NB4 (cell line): Measurements from ENCODE around the gene FOXP3.

Experiments
- CTCF ChIP-seq: IDR thresholded peaks from one replicate; pipeline ENCODE4 v1.5.1; 2012; ENCODE audit warnings: low read depth, low read length
- MAX ChIP-seq: IDR thresholded peaks from 2 replicates; pipeline ENCODE4 v1.6.1; 2011; ENCODE audit warnings: low read depth, low read length
- MYC ChIP-seq: IDR thresholded peaks from 2 replicates; pipeline ENCODE4 v1.6.1; 2011; ENCODE audit warnings: low read depth, low read length
- POLR2A ChIP-seq: IDR thresholded peaks from 2 replicates; pipeline ENCODE4 v1.6.1; 2011; ENCODE audit warnings: mild to moderate bottlenecking; ENCODE audit not compliant: insufficient read length; ENCODE audit errors: extremely low read depth

- TF ChIP-seq POLR2A (no peak), CTCF (no peak), MAX (no peak), MYC (no peak)
Observed at GRCh38 chrX:49263631-49264030, 879 bp downstream of the FOXP3 start.
